ENCODE measurements around the gene ZNF444.

The ZNF444 gene

GRCh38 chr19:56107626-56108351, 33.3 kb upstream of the ZNF444 start:
- no peak for DNase-seq

- DNase-seq: no peak
Measured at GRCh38 chr19:56108447-56109195, 32.5 kb upstream of the ZNF444 start.

- peak; percentile 62 for DNase-seq
Measured at GRCh38 chr19:56109226-56109625, 31.9 kb upstream of the ZNF444 start.

GRCh38 chr19:56110515-56111448, 30.3 kb upstream of the ZNF444 start:
- DNase-seq: no peak

- peak; percentile 70 for DNase-seq
Measured at GRCh38 chr19:56111601-56112312, 29.3 kb upstream of the ZNF444 start.

GRCh38 chr19:56112313-56112709, 28.8 kb upstream of the ZNF444 start:
- DNase-seq: no peak

GRCh38 chr19:56113074-56113632, 27.9 kb upstream of the ZNF444 start:
- peak; percentile 29 for DNase-seq

- no peak for DNase-seq
Measured at GRCh38 chr19:56114051-56114777, 26.9 kb upstream of the ZNF444 start.

GRCh38 chr19:56114778-56115110, 26.3 kb upstream of the ZNF444 start:
- no peak for DNase-seq

- no peak for DNase-seq
Measured at GRCh38 chr19:56115490-56115889, 25.6 kb upstream of the ZNF444 start.

- no peak for DNase-seq
Measured at GRCh38 chr19:56116606-56117005, 24.5 kb upstream of the ZNF444 start.

- no peak for DNase-seq
Measured at GRCh38 chr19:56117376-56117884, 23.7 kb upstream of the ZNF444 start.

- no peak for DNase-seq
Measured at GRCh38 chr19:56117889-56118288, 23.2 kb upstream of the ZNF444 start.

GRCh38 chr19:56118666-56119581, 22.2 kb upstream of the ZNF444 start:
- no peak for DNase-seq

GRCh38 chr19:56119582-56119978, 21.5 kb upstream of the ZNF444 start:
- peak; percentile 62 for DNase-seq

- DNase-seq: no peak
Measured at GRCh38 chr19:56120002-56120370, 21.1 kb upstream of the ZNF444 start.

- DNase-seq: peak; percentile 88
Measured at GRCh38 chr19:56120371-56121179, 20.5 kb upstream of the ZNF444 start.

- DNase-seq: peak; percentile 98
Measured at GRCh38 chr19:56121180-56122167, 19.6 kb upstream of the ZNF444 start, which contains the start of gene ZNF787. Gene ZNF787, minus strand, starts transcription at chr19:56121295. Its CDS starts 18,078 bp downstream, at chr19:56103217.
